Measurements from ENCODE around the gene SRD5A3. TPM values are rescaled to one million over a fixed set of nuclear protein-coding genes. Genes with fewer than 3 reads are reported as not detected.

Gene SRD5A3
- total RNA-seq, 1 donor from 2014 or later, result 6.8 TPM

DNA sequence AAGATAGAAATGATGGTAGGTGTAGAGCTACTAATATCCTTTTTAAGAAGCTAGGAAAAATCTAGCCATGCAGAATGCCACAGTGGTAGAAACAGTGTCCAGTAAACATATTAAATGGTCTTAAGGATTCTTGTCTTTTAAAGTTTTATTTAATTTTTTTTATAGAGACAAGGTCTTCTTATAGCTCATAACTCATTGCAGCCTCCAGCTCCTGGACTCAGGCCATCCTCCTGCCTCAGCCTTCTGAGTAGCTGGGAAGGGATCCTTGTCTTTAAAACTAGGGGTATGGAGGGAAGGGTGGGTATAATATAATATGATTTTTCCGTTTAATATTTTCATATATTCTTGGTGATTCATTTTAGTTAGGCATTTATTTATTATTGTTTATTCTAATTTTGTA, 53.5 kb downstream of the SRD5A3 start:
- intact Hi-C loops (cut with DNase I), result loop anchor here (5.0 to 10.0 kb wide), 6 partner anchors 468 to 1578 kb away; partner anchors contain the start of genes KIT, NOA1, PAICS and POLR2B
- no peak for DNase-seq (ENCODE audit: low spot score in 2 of 2)
- Histone ChIP-seq H3K9me3 (no peaks in the 10 kb centered on the region), H3K4me3 (peak overlapping the region; percentile 97 to 98), H3K4me1 (peaks cover 0 to 14% of the 10 kb centered on the region in 2 donors), H3K27me3 (no peaks in the 10 kb centered on the region), H3K36me3 (peaks cover 5 to 14% of the 10 kb centered on the region in 2 donors), H3K27ac (peak overlapping the region in 1 of 2 donors; percentile 100)
- TF ChIP-seq, protein P1, sequence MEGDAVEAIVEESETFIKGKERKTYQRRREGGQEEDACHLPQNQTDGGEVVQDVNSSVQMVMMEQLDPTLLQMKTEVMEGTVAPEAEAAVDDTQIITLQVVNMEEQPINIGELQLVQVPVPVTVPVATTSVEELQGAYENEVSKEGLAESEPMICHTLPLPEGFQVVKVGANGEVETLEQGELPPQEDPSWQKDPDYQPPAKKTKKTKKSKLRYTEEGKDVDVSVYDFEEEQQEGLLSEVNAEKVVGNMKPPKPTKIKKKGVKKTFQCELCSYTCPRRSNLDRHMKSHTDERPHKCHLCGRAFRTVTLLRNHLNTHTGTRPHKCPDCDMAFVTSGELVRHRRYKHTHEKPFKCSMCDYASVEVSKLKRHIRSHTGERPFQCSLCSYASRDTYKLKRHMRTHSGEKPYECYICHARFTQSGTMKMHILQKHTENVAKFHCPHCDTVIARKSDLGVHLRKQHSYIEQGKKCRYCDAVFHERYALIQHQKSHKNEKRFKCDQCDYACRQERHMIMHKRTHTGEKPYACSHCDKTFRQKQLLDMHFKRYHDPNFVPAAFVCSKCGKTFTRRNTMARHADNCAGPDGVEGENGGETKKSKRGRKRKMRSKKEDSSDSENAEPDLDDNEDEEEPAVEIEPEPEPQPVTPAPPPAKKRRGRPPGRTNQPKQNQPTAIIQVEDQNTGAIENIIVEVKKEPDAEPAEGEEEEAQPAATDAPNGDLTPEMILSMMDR (IDR thresholded peaks at IDR 0.05), result no peak

DNA sequence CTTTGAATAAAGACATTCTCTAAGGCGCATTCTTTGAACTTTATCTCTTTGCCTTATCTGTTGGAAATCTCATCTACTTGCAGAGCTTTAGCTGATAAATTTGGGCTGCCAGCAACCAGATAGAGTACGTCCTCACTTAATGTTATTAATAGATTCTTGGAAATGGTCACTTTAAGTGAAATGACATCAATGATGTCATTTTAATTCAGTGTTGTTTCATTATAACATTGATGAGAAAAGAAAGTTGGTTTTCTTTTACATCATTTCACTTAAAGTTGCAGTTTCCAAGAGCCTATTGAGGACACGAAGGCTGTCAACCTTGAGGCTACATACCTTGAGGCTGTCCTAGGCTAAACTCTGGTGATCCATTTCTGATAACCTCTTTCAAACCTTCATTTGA, 59.0 kb downstream of the SRD5A3 start:
- Histone ChIP-seq H3K4me3 (no peak overlapping the region), H3K27me3 (no peaks in the 10 kb centered on the region), H3K4me1 (peaks cover 6 to 28% of the 10 kb centered on the region in 2 donors), H3K36me3 (peaks cover 20 to 42% of the 10 kb centered on the region in 2 donors), H3K9me3 (no peaks in the 10 kb centered on the region), H3K27ac (no peak overlapping the region)
- intact Hi-C loops (cut with DNase I), result no loop called here
- TF ChIP-seq, protein P1 (IDR thresholded peaks at IDR 0.05), result no peak
- DNase-seq (ENCODE audit: low spot score in 2 of 2), result no peak

DNA sequence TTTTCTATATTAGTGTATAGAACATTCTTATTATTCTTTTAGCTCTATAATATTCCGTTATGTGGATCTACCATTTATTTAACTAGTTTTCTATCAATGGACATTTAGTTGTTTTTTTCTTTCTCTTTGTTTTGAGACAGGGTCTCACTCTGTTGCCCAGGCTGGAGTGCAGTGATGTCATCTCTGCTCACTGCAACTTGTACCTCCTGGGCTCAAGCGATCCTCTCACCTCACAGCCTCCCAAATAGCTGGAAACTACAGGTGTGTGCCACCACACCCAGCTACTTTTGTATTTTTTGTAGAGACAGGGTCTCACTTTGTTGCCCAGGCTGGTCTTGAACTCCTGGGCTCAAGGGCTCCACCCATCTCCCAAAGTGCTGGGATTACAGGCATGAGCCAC, 60.5 kb downstream of the SRD5A3 start:
- TF ChIP-seq, protein P1 (IDR thresholded peaks at IDR 0.05), result no peak
- DNase-seq (ENCODE audit: low spot score in 2 of 2), result no peak
- Histone ChIP-seq H3K4me1 (peaks cover 6 to 25% of the 10 kb centered on the region in 2 donors), H3K9me3 (no peaks in the 10 kb centered on the region), H3K27ac (no peak overlapping the region), H3K4me3 (no peak overlapping the region), H3K27me3 (no peaks in the 10 kb centered on the region), H3K36me3 (peaks cover 21 to 36% of the 10 kb centered on the region in 2 donors)
- intact Hi-C loops (cut with DNase I), result no loop called here

DNA sequence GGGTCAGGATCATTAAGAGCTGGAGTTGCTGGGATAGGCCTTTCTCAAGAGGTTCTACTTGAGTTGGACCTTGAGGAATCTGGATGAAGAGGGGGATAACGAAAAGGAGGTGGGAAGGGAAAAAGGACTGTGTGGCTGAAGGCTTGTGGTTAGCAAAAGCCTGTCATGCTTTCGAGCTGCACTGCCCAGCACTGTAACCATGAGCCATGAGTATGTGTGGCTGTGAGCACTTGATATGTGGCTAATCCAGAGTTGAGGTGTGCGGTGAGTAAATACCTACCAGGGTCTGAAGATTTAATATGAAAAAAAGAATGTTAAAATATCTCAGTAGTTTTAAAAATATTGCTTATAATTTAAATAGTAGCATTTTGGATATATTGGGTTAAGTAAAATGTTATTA, 61.1 kb downstream of the SRD5A3 start:
- intact Hi-C loops (cut with DNase I), result no loop called here
- Histone ChIP-seq H3K27ac (no peak overlapping the region), H3K36me3 (peaks cover 23 to 39% of the 10 kb centered on the region in 2 donors), H3K9me3 (no peaks in the 10 kb centered on the region), H3K4me1 (peaks cover 6 to 25% of the 10 kb centered on the region in 2 donors), H3K27me3 (no peaks in the 10 kb centered on the region), H3K4me3 (no peak overlapping the region)
- no peak for DNase-seq (ENCODE audit: low spot score in 2 of 2)
- TF ChIP-seq, protein P1 (IDR thresholded peaks at IDR 0.05), result no peak

DNA sequence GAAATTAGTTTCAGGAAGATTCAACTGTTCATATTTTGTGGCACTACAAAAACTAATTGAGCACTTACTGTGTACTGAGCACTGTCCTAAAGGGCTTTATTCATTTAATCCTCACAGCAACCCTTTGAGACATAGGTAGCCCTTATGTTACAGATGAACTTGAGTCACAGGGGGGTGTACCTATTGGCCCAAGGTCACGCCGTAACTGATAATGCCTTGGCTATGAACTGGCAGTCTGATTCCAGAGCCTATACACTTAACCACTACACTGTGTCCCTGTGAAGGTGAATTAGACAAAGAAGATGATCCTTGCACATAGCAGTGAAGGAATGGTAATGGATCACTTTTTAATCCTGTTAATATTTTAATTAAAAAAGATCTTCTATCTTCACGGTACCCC, 61.7 kb downstream of the SRD5A3 start:
- Histone ChIP-seq H3K4me1 (peaks cover 6 to 25% of the 10 kb centered on the region in 2 donors), H3K36me3 (peaks cover 23 to 39% of the 10 kb centered on the region in 2 donors), H3K9me3 (no peaks in the 10 kb centered on the region), H3K4me3 (no peak overlapping the region), H3K27ac (peak overlapping the region in 1 of 2 donors; percentile 23), H3K27me3 (no peaks in the 10 kb centered on the region)
- TF ChIP-seq, protein P1 (IDR thresholded peaks at IDR 0.05), result no peak
- intact Hi-C loops (cut with DNase I), result no loop called here
- no peak for DNase-seq (ENCODE audit: low spot score in 2 of 2)
